ENCODE measurements around the gene CYTH3.
A peak's percentile ranks its signal among the peaks of the same experiment; 100 is the strongest.

CYTH3 gene

DNA sequence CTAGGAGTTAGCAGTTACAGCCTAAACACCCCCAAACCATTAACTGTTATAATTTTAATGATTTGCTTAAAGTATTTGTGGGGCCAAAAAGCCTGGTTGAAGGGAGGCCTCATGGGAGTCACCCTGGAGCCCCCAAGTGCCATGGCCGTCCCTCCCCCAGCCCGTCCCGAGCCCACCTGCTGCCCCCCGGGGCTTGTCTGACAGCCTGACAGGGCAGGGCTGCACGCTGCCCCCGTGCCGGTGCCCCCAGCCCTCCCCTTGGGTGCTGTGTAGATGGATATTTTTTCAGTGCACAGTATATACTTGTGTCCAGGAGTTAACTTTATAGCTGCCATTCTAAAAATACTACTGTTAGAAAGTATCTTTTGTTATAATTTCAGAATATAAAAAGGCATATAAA, 108.4 kb downstream of the CYTH3 start:
- no CpG with 5 or more reads among the region's 7 CpGs for WGBS, 2 donors (ENCODE audit: extremely low coverage in 2 of 2, insufficient read length in 2 of 2, insufficient replicate concordance in 1 of 2)
- no peak overlapping the region for H3K18ac ChIP-seq (ENCODE audit: low read length)

DNA sequence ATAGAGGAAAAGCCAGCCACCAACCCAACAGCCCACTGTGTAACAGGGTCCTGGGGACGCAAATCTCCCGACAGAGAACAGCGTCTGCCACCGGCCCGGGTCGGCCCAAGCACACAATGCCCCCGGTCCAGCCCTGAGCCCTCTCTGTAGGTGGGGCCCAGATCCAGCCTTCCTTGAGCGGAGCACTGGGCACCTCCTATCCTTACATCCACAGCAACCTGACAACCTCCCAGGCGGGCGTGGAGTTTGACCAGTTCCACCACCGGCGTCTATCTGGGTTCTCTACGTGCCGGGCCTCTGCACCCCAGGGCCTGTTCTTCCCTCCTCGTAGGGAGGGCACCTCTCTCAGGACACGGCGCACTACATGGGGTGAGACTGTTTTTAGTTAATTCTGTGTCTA, 109.0 kb downstream of the CYTH3 start:
- Histone ChIP-seq H3K27ac (replicated peaks; ENCODE audit: low read length) (no peak overlapping the region), H3K23ac (ENCODE audit: low read depth, low read length, poor library complexity) (no peak overlapping the region), H2AFZ (ENCODE audit: low read length) (no peak overlapping the region), H3K4me3 (ENCODE audit: low read length in 2 of 2) (no peak overlapping the region), H4K8ac (ENCODE audit: low read depth, low read length) (no peak overlapping the region), H3K4ac (ENCODE audit: low read length) (no peak overlapping the region), H2BK120ac (ENCODE audit: low read depth, low read length) (no peak overlapping the region), H4K91ac (ENCODE audit: low read depth, low read length, poor library complexity) (no peak overlapping the region), H3K79me1 (ENCODE audit: low read depth, low read length) (peaks cover under 1% of the 10 kb centered on the region), H2AK5ac (ENCODE audit: low read depth, low read length) (peak overlapping the region; percentile 25), H2BK12ac (ENCODE audit: low read length) (no peak overlapping the region), H3K18ac (ENCODE audit: low read length) (peak overlapping the region; percentile 49), H3K9ac (ENCODE audit: low read depth, low read length, poor library complexity) (peak overlapping the region; percentile 30), H3K4me2 (ENCODE audit: insufficient read depth, low read length, poor library complexity, severe bottlenecking) (no peak overlapping the region), H3K14ac (ENCODE audit: low read length) (no peak overlapping the region), H2BK5ac (ENCODE audit: low read length) (no peak overlapping the region), H3K36me3 (replicated peaks in 1 of 2; ENCODE audit: control insufficient read depth in 2 of 2, insufficient read depth in 2 of 2, low read length in 2 of 2) (peaks cover 18 to 67% of the 10 kb centered on the region in 2 donors), H2BK15ac (ENCODE audit: low read length) (no peak overlapping the region), H3K27me3 (ENCODE audit: control insufficient read depth in 3 of 3, insufficient read depth in 3 of 3, low read depth in 1 of 3, low read length in 3 of 3) (no peaks in the 10 kb centered on the region), H3K4me1 (ENCODE audit: control insufficient read depth in 2 of 2, insufficient read depth in 1 of 2, low read depth in 1 of 2, low read length in 2 of 2) (peaks cover 0 to 2% of the 10 kb centered on the region in 2 donors), H3K9me3 (replicated peaks in 1 of 2; ENCODE audit: control insufficient read depth in 2 of 2, insufficient read depth in 1 of 2, low read depth in 1 of 2, low read length in 2 of 2) (no peaks in the 10 kb centered on the region)
- WGBS, 2 donors (ENCODE audit: extremely low coverage in 2 of 2, insufficient read length in 2 of 2, insufficient replicate concordance in 1 of 2) = no CpG with 5 or more reads among the region's 17 CpGs
- no peak for DNase-seq (ENCODE audit: low spot score)

More for the DNA sequence above, 108.4 kb downstream of the CYTH3 start:
- Histone ChIP-seq H3K27me3 (ENCODE audit: control insufficient read depth in 3 of 3, insufficient read depth in 3 of 3, low read depth in 1 of 3, low read length in 3 of 3) (no peaks in the 10 kb centered on the region), H4K8ac (ENCODE audit: low read depth, low read length) (no peak overlapping the region), H4K91ac (ENCODE audit: low read depth, low read length, poor library complexity) (no peak overlapping the region), H3K4me3 (ENCODE audit: low read length in 2 of 2) (no peak overlapping the region), H2BK5ac (ENCODE audit: low read length) (no peak overlapping the region), H3K9me3 (replicated peaks in 1 of 2; ENCODE audit: control insufficient read depth in 2 of 2, insufficient read depth in 1 of 2, low read depth in 1 of 2, low read length in 2 of 2) (no peaks in the 10 kb centered on the region), H2BK12ac (ENCODE audit: low read length) (no peak overlapping the region), H3K4ac (ENCODE audit: low read length) (no peak overlapping the region), H3K9ac (ENCODE audit: low read depth, low read length, poor library complexity) (no peak overlapping the region), H3K4me1 (ENCODE audit: control insufficient read depth in 2 of 2, insufficient read depth in 1 of 2, low read depth in 1 of 2, low read length in 2 of 2) (peaks cover 0 to 2% of the 10 kb centered on the region in 2 donors), H2AK5ac (ENCODE audit: low read depth, low read length) (no peak overlapping the region), H3K27ac (replicated peaks; ENCODE audit: low read length) (no peak overlapping the region), H3K23ac (ENCODE audit: low read depth, low read length, poor library complexity) (no peak overlapping the region), H3K14ac (ENCODE audit: low read length) (no peak overlapping the region), H3K36me3 (replicated peaks in 1 of 2; ENCODE audit: control insufficient read depth in 2 of 2, insufficient read depth in 2 of 2, low read length in 2 of 2) (peaks cover 15 to 61% of the 10 kb centered on the region in 2 donors), H2BK120ac (ENCODE audit: low read depth, low read length) (no peak overlapping the region), H3K4me2 (ENCODE audit: insufficient read depth, low read length, poor library complexity, severe bottlenecking) (no peak overlapping the region), H2BK15ac (ENCODE audit: low read length) (no peak overlapping the region), H2AFZ (ENCODE audit: low read length) (no peak overlapping the region), H3K79me1 (ENCODE audit: low read depth, low read length) (no peaks in the 10 kb centered on the region)
- no peak for DNase-seq (ENCODE audit: low spot score)

DNA sequence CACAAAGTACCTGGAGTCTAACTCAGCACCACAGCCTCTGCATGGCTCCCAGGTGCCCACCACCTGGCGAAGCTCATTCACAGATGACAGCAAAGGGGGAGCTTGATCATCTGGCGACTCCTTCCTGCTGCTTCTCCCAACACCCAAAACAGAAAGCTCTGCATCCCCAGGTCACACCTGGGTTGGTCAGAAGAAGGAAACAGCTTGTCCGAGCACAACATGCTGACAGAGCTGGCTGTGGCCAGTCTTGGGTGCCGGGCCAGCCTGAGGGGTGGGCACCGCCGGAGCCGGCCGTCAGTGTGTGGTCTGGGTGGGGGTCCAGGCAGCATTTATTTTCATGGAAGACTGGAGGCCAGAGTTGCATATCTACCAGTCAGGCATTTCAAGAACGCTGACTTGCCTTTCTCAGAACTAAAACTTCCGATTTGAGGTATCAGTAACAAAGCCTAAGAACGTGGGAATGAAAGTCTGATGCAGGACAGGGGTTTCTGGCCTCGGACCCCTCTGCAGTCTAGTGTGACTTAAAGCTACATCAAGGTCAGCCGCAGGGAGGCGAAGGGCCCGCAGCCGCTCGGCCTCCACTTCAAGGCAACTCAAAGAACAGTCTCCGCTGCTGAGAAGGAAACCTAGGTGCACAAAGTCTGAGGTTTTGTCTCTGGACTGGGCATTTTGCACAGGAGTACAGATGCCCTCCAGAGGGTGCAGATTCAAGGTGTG, 109.6 kb downstream of the CYTH3 start:
- H2AK5ac ChIP-seq (ENCODE audit: low read depth, low read length) = no peak overlapping the region
- no peaks in the 10 kb centered on the region for H3K9me3 ChIP-seq (replicated peaks in 1 of 2; ENCODE audit: control insufficient read depth in 2 of 2, insufficient read depth in 1 of 2, low read depth in 1 of 2, low read length in 2 of 2)
- H2BK120ac ChIP-seq (ENCODE audit: low read depth, low read length) = no peak overlapping the region
- no peak overlapping the region for H4K8ac ChIP-seq (ENCODE audit: low read depth, low read length)
- H3K27ac ChIP-seq (replicated peaks; ENCODE audit: low read length) = no peak overlapping the region
- H2BK12ac ChIP-seq (ENCODE audit: low read length) = no peak overlapping the region
- no peak overlapping the region for H3K18ac ChIP-seq (ENCODE audit: low read length)
- peaks cover 3% of the 10 kb centered on the region for H3K79me1 ChIP-seq (ENCODE audit: low read depth, low read length)
- DNase-seq (ENCODE audit: low spot score) = no peak
- H2BK5ac ChIP-seq (ENCODE audit: low read length) = no peak overlapping the region
- H3K9ac ChIP-seq (ENCODE audit: low read depth, low read length, poor library complexity) = no peak overlapping the region
- H3K14ac ChIP-seq (ENCODE audit: low read length) = no peak overlapping the region
- WGBS, 2 donors (ENCODE audit: extremely low coverage in 2 of 2, insufficient read length in 2 of 2, insufficient replicate concordance in 1 of 2) = no CpG with 5 or more reads among the region's 18 CpGs
- H3K4me1 ChIP-seq (ENCODE audit: control insufficient read depth in 2 of 2, insufficient read depth in 1 of 2, low read depth in 1 of 2, low read length in 2 of 2) = no peaks in the 10 kb centered on the region
- H3K36me3 ChIP-seq (replicated peaks in 1 of 2; ENCODE audit: control insufficient read depth in 2 of 2, insufficient read depth in 2 of 2, low read length in 2 of 2) = peaks cover 23 to 73% of the 10 kb centered on the region in 2 donors
- no peaks in the 10 kb centered on the region for H3K27me3 ChIP-seq (ENCODE audit: control insufficient read depth in 3 of 3, insufficient read depth in 3 of 3, low read depth in 1 of 3, low read length in 3 of 3)
- no peak overlapping the region for H3K4ac ChIP-seq (ENCODE audit: low read length)
- H2BK15ac ChIP-seq (ENCODE audit: low read length) = no peak overlapping the region
- no peak overlapping the region for H3K4me3 ChIP-seq (ENCODE audit: low read length in 2 of 2)
- no peak overlapping the region for H3K4me2 ChIP-seq (ENCODE audit: insufficient read depth, low read length, poor library complexity, severe bottlenecking)
- H4K91ac ChIP-seq (ENCODE audit: low read depth, low read length, poor library complexity) = no peak overlapping the region
- H2AFZ ChIP-seq (ENCODE audit: low read length) = no peak overlapping the region
- no peak overlapping the region for H3K23ac ChIP-seq (ENCODE audit: low read depth, low read length, poor library complexity)

DNA sequence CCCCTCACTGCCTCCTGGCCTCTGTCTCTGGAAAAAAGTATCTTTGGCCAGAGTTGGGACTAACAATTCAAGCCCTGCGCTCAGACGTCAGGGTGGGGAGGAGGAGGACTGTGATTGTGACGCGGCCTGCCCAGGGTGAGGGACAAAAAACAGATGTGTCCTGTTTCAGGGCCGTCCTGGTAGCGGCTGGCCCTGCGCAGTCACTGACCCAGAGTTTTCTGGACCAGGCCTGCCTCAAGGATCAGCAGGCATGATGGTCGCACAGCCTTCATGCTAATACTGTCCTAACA, 110.1 kb downstream of the CYTH3 start:
- H4K91ac ChIP-seq (ENCODE audit: low read depth, low read length, poor library complexity) = no peak overlapping the region
- no peak overlapping the region for H3K4ac ChIP-seq (ENCODE audit: low read length)
- H4K8ac ChIP-seq (ENCODE audit: low read depth, low read length) = no peak overlapping the region
- DNase-seq (ENCODE audit: low spot score) = no peak
- H3K4me1 ChIP-seq (ENCODE audit: control insufficient read depth in 2 of 2, insufficient read depth in 1 of 2, low read depth in 1 of 2, low read length in 2 of 2) = no peaks in the 10 kb centered on the region
- H2BK12ac ChIP-seq (ENCODE audit: low read length) = no peak overlapping the region
- H3K79me1 ChIP-seq (ENCODE audit: low read depth, low read length) = peaks cover 6% of the 10 kb centered on the region
- H3K4me3 ChIP-seq (ENCODE audit: low read length in 2 of 2) = no peak overlapping the region
- H3K18ac ChIP-seq (ENCODE audit: low read length) = no peak overlapping the region
- no peak overlapping the region for H2BK120ac ChIP-seq (ENCODE audit: low read depth, low read length)
- no peak overlapping the region for H2BK15ac ChIP-seq (ENCODE audit: low read length)
- H3K14ac ChIP-seq (ENCODE audit: low read length) = no peak overlapping the region
- no peaks in the 10 kb centered on the region for H3K27me3 ChIP-seq (ENCODE audit: control insufficient read depth in 3 of 3, insufficient read depth in 3 of 3, low read depth in 1 of 3, low read length in 3 of 3)
- H3K36me3 ChIP-seq (replicated peaks in 1 of 2; ENCODE audit: control insufficient read depth in 2 of 2, insufficient read depth in 2 of 2, low read length in 2 of 2) = peaks cover 26 to 78% of the 10 kb centered on the region in 2 donors
- H2BK5ac ChIP-seq (ENCODE audit: low read length) = no peak overlapping the region
- no peak overlapping the region for H3K23ac ChIP-seq (ENCODE audit: low read depth, low read length, poor library complexity)
- H3K4me2 ChIP-seq (ENCODE audit: insufficient read depth, low read length, poor library complexity, severe bottlenecking) = no peak overlapping the region
- H2AFZ ChIP-seq (ENCODE audit: low read length) = no peak overlapping the region
- no peak overlapping the region for H3K27ac ChIP-seq (replicated peaks; ENCODE audit: low read length)
- WGBS, 2 donors (ENCODE audit: extremely low coverage in 2 of 2, insufficient read length in 2 of 2, insufficient replicate concordance in 1 of 2) = no CpG with 5 or more reads among the region's 8 CpGs
- H3K9me3 ChIP-seq (replicated peaks in 1 of 2; ENCODE audit: control insufficient read depth in 2 of 2, insufficient read depth in 1 of 2, low read depth in 1 of 2, low read length in 2 of 2) = no peaks in the 10 kb centered on the region
- no peak overlapping the region for H2AK5ac ChIP-seq (ENCODE audit: low read depth, low read length)
- no peak overlapping the region for H3K9ac ChIP-seq (ENCODE audit: low read depth, low read length, poor library complexity)
